ENCODE measurements around the gene SNHG17.
"Not testable (repeated sequence)": the region's sequence is repeated elsewhere in the genome, so short reads cannot be mapped to it uniquely, and the experiment has no call there.

SNHG17 gene

DNA sequence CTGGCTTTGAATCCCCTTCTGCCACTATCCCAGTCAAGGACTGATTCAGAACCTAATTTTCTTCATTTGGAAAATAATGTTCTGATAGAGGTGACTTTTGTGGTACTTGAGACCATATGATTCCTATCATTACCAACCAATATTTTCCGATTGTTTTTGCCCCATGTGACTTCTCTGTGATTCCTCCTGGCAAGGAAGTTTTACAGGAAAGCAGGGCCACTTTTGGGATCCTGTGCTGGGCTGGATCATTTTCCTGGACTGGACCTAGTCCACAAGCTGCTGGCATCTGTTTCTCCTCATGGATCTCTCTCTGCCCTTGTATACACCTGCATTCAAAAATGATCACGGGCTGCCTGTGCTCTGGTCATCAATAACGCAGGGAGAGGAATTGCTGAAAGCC lies 13.9 kb upstream of the SNHG17 start:
- no peak for DNase-seq (ENCODE audit: extremely low spot score, insufficient read length, low read depth)
- no peak for FAIRE-seq

GRCh38 chr20:38447931-38448675 lies 13.0 kb upstream of the SNHG17 start:
- no peak for FAIRE-seq
- no peak for DNase-seq (ENCODE audit: extremely low spot score, insufficient read length, low read depth)

DNA sequence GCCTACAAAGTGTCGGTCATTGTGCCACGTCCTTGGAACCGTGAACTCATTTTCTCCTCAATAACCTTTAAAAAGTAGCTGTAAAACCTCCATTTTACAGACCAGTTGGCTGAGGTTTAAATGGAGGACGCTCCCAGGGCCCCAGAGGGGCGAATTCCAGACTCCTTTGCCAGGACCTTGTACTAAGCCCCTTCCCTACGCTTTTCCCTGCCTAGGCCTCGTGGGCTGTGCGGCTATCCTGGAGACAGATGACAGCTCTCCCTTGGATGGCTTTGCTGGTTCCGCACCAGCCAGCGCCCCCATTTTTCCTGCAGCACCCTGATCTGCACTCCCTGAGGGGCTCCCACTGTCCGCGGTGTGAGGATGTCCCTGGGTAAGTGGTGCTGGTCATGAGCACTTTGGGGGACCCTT lies 12.1 kb upstream of the SNHG17 start:
- FAIRE-seq, result no peak
- no peak for DNase-seq (ENCODE audit: extremely low spot score, insufficient read length, low read depth)

DNA sequence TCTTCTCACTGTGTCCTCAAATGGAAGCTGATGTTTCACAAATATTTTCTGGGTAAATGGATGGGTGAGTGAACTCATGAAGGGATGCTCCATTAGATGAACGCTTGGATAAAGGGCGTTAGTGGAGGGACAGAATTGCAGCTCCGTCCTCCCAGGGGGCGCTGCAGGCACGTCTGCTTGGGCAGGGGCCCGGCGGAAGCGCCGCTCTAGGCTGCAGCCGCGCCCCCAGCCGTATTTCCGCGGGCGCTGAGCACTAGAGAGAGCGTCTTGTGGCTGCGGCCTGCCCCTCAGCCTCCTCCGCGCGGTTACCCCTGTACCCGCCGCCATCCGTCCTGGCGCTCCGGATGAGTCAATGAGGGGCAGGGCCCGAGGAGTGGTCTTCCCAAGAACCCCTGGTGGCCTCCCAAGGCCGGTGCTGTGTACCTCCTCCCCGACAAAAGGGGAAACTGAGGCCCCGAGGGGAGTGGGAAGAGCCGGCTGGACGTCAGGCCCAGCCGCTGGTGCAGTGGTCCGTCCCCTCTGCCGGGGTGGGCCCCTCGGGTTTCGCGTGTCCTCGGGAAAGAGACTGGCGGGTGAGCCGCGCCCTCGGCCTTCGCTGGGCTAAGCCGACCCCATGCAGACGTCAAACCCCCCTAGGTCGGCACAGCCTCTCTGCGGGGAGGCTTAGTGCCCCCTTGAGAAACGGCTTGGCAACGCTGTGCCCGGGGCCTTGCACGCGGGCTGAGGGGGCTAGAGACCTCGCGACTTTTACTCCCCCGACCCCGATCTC lies 11.5 kb upstream of the SNHG17 start:
- DNase-seq (ENCODE audit: extremely low spot score, insufficient read length, low read depth) (peak; percentile 84), FAIRE-seq (peak; percentile 77)

DNA sequence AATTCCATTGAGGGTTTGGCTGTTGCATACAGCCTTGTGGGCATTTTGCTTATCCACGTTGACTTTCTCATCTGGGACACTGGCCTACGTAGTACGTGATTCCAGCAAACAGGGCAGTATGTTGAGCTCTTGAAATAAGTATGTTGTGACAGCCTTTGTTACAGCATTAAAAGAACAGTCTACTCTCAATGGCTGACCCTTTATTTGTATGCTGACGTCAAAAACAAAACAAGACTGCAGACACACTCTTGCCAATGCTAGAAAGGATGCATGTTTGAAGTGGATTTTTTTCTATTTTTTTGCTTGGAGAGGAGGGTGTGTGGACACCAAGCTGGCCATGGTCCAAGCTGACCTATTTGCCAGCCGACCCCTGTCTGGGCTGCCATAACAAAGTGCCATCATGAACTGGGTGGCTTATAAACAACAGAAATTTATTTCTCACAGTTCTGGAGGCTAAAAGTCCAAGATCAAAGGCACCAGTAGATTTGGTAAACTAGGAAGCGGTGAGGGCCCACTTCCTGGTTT lies 10.8 kb upstream of the SNHG17 start:
- DNase-seq (ENCODE audit: extremely low spot score, insufficient read length, low read depth) (no peak), FAIRE-seq (no peak)

DNA sequence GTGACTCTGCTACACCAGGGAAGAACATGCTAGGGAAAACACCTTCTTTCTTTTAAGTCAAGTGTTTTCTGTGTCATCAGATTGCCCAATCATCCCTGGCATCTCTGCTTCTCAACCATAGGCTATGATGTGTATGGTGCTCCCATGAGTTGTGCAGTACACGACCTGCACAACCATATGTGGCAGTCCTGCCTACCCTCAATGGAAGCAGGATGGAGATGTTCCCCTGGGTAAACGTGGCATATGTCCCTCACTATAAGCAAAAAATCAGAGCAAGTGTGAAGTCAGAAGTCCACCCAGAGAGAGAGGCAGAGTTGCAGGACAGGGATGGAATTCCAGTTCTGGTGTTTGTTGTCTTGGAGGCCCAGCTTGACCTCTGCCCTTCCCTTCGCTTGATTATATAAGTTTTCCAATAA lies 10.3 kb upstream of the SNHG17 start:
- no peak for FAIRE-seq

DNA sequence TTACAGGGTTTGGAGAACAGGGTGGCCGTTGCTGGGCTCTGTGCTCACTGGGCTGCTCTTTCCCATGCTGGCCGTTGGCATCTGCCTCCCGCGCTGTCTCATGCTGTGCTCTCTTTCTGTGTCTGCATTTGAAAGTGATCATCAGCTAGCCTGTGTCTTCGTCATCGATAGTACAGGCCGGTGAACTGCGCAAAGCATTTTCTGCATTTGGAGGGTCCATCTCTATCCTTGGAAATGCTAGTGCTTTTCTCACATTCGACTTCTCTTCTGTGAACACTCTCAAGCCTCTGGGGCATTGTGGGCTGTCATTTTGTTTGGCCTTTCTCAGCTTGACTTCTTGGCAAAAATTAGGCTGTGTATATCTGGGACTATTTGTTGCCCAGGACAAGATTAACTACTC lies 6.8 kb upstream of the SNHG17 start:
- no peak for FAIRE-seq
- DNase-seq (ENCODE audit: extremely low spot score, insufficient read length, low read depth), result no peak

More for the DNA sequence above, 10.3 kb upstream of the SNHG17 start:
- no peak for DNase-seq (ENCODE audit: extremely low spot score, insufficient read length, low read depth)

DNA sequence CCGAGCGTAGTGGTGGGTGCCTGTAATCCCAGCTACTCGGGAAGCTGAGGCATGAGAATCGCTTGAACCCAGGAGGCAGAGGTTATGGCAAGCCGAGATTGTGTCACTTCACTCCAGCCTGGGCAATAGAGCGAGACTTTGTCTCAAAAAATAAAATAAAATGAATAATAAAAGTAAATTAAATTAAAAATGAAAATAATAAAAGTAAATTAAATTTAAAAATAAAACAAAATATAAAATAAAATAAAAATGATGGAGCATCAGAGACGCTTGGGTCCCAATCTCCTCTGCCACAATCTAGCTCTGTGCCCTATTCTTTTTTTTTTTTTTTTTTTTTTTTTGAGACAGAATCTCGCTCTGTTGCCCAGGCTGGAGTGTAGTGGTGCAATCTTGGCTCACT lies 6.0 kb upstream of the SNHG17 start:
- FAIRE-seq; DNase-seq (ENCODE audit: extremely low spot score, insufficient read length, low read depth): not testable (repeated sequence)

- FAIRE-seq (no peak), DNase-seq (ENCODE audit: extremely low spot score, insufficient read length, low read depth) (no peak)
These were observed 2.7 kb upstream of the SNHG17 start for GRCh38 chr20:38437796-38438195.

DNA sequence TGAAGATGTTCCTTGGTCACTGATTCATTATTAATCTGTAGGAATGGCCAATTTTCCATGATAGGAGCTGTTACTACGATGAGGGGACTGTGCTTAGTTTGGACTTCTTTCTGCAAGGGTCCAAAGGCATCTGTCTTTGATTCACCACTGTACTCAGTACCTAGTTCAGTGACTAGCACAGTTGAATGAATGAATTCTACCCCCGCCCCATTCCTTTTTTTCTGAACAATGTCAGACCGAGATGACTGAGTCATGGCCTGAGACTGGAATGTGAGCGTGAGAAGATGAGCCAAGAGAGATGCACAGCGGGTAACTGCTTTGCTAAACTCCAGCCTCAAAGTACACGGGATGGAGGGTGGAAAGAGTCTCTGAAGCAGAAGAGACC lies 419 bp upstream of the SNHG17 start:
- DNase-seq (ENCODE audit: extremely low spot score, insufficient read length, low read depth) (no peak), FAIRE-seq (no peak)

GRCh38 chr20:38434301-38434741 lies 807 bp downstream of the SNHG17 start:
- no peak for FAIRE-seq
- DNase-seq (ENCODE audit: extremely low spot score, insufficient read length, low read depth), result no peak

- DNase-seq (ENCODE audit: extremely low spot score, insufficient read length, low read depth), result no peak
- FAIRE-seq, result no peak
These were observed 1.7 kb downstream of the SNHG17 start for GRCh38 chr20:38433304-38433972.

DNA sequence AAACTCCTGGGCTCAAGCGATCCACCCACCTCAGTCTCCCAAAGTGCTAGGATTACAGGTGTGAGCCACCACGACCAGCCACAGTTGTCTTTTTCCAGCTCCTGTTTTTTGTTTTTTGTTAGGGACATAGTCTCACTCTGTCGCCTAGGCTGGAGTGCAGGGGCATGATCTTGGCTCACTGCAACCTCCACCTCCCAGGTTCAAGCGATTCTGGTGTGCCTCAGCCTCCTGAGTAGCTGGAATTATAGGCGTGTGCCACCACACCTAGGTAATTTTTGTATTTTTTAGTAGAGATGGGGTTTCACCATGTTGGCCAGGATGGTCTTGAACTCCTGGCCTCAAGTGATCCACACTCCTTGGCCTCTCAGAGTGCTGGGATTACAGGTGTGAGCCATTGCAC lies 2.3 kb downstream of the SNHG17 start:
- DNase-seq (ENCODE audit: extremely low spot score, insufficient read length, low read depth); FAIRE-seq: not testable (repeated sequence)

- DNase-seq (ENCODE audit: extremely low spot score, insufficient read length, low read depth), result no peak
These were observed 2.8 kb downstream of the SNHG17 start for GRCh38 chr20:38432292-38432691.

DNA sequence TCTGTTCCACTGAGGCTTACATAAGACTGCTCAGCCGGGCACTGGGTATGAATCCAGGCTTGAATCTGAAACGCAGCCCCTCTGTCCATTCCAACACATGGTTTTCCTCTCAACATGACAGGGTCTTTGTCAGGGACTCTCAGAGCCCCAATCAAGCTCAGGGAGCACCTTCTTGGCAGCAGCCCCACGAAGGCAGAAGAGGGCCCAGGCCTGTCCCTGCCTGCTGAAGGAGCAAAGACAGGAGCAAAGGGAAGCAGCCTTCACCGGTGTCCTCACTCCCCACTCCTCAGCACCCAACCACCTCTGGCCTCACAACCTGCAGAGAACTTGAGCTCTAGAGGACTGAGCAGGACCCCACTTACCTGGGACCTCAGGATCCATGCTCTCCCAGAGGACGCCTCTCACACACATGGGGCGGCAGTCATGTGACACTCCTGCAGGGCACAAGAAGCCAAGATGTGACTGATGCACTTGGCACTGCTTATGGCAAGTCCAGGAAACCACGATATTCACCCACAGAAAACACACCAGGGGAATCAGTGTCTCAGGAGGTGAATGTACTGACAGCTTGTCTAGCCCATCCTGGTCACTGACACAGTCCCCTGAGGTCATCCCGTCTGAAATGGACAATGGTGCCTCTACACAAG lies 4.3 kb downstream of the SNHG17 start:
- FAIRE-seq, result no peak

More at GRCh38 chr20:38432292-38432691, 2.8 kb downstream of the SNHG17 start:
- no peak for FAIRE-seq

DNA sequence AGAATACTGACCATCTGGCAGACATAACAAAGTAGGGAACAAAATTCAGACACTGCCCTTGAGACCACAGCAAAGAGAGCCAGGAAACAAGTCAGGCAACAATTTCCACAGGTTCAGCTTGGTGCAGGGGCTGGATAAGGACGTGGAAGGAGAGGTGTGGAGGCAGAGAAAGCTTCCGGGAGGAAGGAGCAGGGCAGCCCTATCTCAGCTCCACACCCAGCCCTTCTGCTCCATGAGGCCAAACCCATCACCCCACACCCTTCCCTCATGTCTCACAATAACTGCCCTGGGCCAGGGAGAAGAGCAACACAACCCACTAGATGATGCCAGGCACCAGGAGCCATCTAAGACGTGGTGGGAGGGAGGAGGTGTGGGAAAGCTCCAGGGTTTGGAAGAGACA lies 5.8 kb downstream of the SNHG17 start:
- DNase-seq (ENCODE audit: extremely low spot score, insufficient read length, low read depth) (no peak), FAIRE-seq (no peak)

More for the DNA sequence above, 4.3 kb downstream of the SNHG17 start:
- DNase-seq (ENCODE audit: extremely low spot score, insufficient read length, low read depth), result no peak

DNA sequence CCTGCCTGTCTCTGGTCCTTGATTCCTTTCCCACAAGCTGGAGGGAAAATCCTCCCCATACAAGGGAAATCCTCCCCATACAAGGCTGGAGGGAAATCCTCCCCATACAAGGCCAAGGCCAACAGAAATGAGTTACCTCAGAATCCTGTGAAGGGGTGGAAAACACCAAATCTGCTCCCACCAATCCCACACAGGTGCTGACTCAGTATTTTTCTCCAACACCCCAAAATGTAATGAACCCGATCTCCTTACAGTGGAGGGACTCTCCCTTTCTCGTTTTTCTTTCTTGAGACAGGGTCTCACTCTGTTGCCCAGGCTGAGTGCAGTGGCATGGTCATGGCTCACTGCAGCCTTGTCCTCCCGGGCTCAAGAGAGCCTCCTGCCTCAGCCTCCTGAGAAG lies 6.3 kb downstream of the SNHG17 start:
- no peak for FAIRE-seq

GRCh38 chr20:38427655-38428023 lies 7.5 kb downstream of the SNHG17 start:
- no peak for FAIRE-seq

More for the DNA sequence above, 6.3 kb downstream of the SNHG17 start:
- DNase-seq (ENCODE audit: extremely low spot score, insufficient read length, low read depth), result no peak

GRCh38 chr20:38426006-38426897 lies 8.9 kb downstream of the SNHG17 start:
- no peak for DNase-seq (ENCODE audit: extremely low spot score, insufficient read length, low read depth)
- no peak for FAIRE-seq

More at GRCh38 chr20:38427655-38428023, 7.5 kb downstream of the SNHG17 start:
- DNase-seq (ENCODE audit: extremely low spot score, insufficient read length, low read depth), result no peak
